GM12878 (cell line): ENCODE measurements around the gene EEPD1. TPM values are rescaled to one million over a fixed set of nuclear protein-coding genes. Genes with fewer than 3 reads are reported as not detected.
A peak's percentile ranks its signal among the peaks of the same experiment; 100 is the strongest.

ENCODE experiments used
- ATF7 ChIP-seq: fragments of 450-650 bp; IDR thresholded peaks from 2 replicates; pipeline ENCODE4 v1.6.1; 2016; ENCODE audit warnings: low read depth, mild to moderate bottlenecking
- BACH1 ChIP-seq: fragments of 450-650 bp; IDR thresholded peaks from 2 replicates; pipeline ENCODE4 v1.6.1; 2017; ENCODE audit warnings: mild to moderate bottlenecking, borderline replicate concordance
- BCL11A ChIP-seq: IDR thresholded peaks from 2 replicates; pipeline ENCODE4 v1.6.1; 2011; ENCODE audit warnings: low read depth, low read length
- CBX3 ChIP-seq: fragments of 200-600 bp; sonication (generic); IDR thresholded peaks from 2 replicates; pipeline ENCODE4 v1.6.1; 2016; ENCODE audit warnings: low read depth, borderline replicate concordance
- DPF2 ChIP-seq: fragments of 450-650 bp; IDR thresholded peaks from 2 replicates; pipeline ENCODE4 v1.6.1; 2017; ENCODE audit warnings: mild to moderate bottlenecking
- EED ChIP-seq: sonication (generic); IDR thresholded peaks from 2 replicates; pipeline ENCODE4 v1.6.1; 2016; ENCODE audit warnings: antibody characterized with exemption, low read depth
- EP300 ChIP-seq, 2 experiments: fragments of 150-350 bp in 1 of 2; IDR thresholded peaks; 2 replicates each; pipeline ENCODE4 v1.6.1; 2011 to 2012; ENCODE audit warnings: low read depth in 2 of 2, low read length in 2 of 2, borderline replicate concordance in 1 of 2, improper control_type of control experiment in 1 of 2, inconsistent platforms in 1 of 2; ENCODE audit not compliant: control insufficient read depth in 1 of 2
- ETV6 ChIP-seq, 2 experiments: fragments of 450-650 bp in 1 of 2; IDR thresholded peaks in 1 of 2; conservative IDR thresholded peaks in 1 of 2; 2 replicates each; pipeline ENCODE4 v1.6.1; 2014; ENCODE audit warnings: antibody characterized with exemption in 1 of 2, borderline replicate concordance in 1 of 2, low read depth in 1 of 2, mild to moderate bottlenecking in 1 of 2, moderate library complexity in 1 of 2
- GATAD2B ChIP-seq: fragments of 450-650 bp; conservative IDR thresholded peaks from 2 replicates; pipeline ENCODE4 v1.6.1; 2017; ENCODE audit warnings: low read depth, mild to moderate bottlenecking, moderate library complexity
- IRF4 ChIP-seq: IDR thresholded peaks from 2 replicates; pipeline ENCODE4 v1.6.1; 2011; ENCODE audit warnings: low read depth, low read length
- IRF5 ChIP-seq: fragments of 450-650 bp; IDR thresholded peaks from 2 replicates; pipeline ENCODE4 v1.6.1; 2017; ENCODE audit warnings: borderline replicate concordance
- JUNB ChIP-seq: IDR thresholded peaks from 2 replicates; pipeline ENCODE4 v1.6.1; 2016; ENCODE audit warnings: antibody characterized with exemption, mild to moderate bottlenecking
- MEF2B ChIP-seq: fragments of 450-650 bp; IDR thresholded peaks from 2 replicates; pipeline ENCODE4 v1.6.1; 2018; ENCODE audit warnings: mild to moderate bottlenecking, moderate library complexity; ENCODE audit not compliant: partially characterized antibody, poor library complexity, severe bottlenecking
- MLLT1 ChIP-seq: fragments of 450-650 bp; IDR thresholded peaks from 2 replicates; pipeline ENCODE4 v1.6.1; 2016; ENCODE audit warnings: mild to moderate bottlenecking
- NR2F1 ChIP-seq: fragments of 450-650 bp; conservative IDR thresholded peaks from 2 replicates; pipeline ENCODE4 v1.6.1; 2017; ENCODE audit warnings: mild to moderate bottlenecking
- RAD21 ChIP-seq: IDR thresholded peaks from 2 replicates; pipeline ENCODE4 v1.6.1; 2011; ENCODE audit warnings: mild to moderate bottlenecking, low read depth, low read length, moderate library complexity; ENCODE audit not compliant: insufficient read depth
- RUNX3 ChIP-seq: IDR thresholded peaks from 2 replicates; pipeline ENCODE4 v1.6.1; 2012; ENCODE audit warnings: low read length, inconsistent platforms
- TARDBP ChIP-seq: IDR thresholded peaks from 2 replicates; pipeline ENCODE4 v1.6.1; 2016; ENCODE audit warnings: borderline replicate concordance
- YBX1 ChIP-seq: fragments of 450-650 bp; IDR thresholded peaks from 2 replicates; pipeline ENCODE4 v1.6.1; 2016; ENCODE audit warnings: antibody characterized with exemption
- ZNF24 ChIP-seq: fragments of 450-650 bp; IDR thresholded peaks from 2 replicates; pipeline ENCODE4 v1.6.1; 2017; ENCODE audit warnings: antibody characterized with exemption, mild to moderate bottlenecking
- ZNF384 ChIP-seq: IDR thresholded peaks from 2 replicates; pipeline ENCODE4 v1.6.1; 2012; ENCODE audit warnings: low read depth, mild to moderate bottlenecking, low read length, improper control_type of control experiment, borderline replicate concordance
- polyA plus RNA-seq, 11 experiments: library from polyadenylated mRNA; depleted of rRNA in 4 of 11; unstranded in 6 of 11; stranded (reverse) in 5 of 11; fragments of >200 nt; fragmentation: Nextera tagmentation in 4 of 11; fragmentation: Illumina TruSeq in 1 of 11; extraction: Ambion mirVana in 4 of 11; extraction: Trizol in 1 of 11; gene quantifications; 1 replicate in 1 of 11; 2 replicates in 10 of 11; pipeline versions ENCODE4 v1.2.1 to v1.2.3, GENCODE V29; 2011 to 2016; ENCODE audit warnings: inconsistent platforms in 2 of 11, missing spikeins in 2 of 11, low read depth in 1 of 11
- total RNA-seq, 4 experiments: library from RNA; depleted of rRNA in 3 of 4; stranded (reverse); fragments of >200 nt in 3 of 4; fragmentation: Illumina TruSeq in 1 of 4; extraction: Trizol in 1 of 4; gene quantifications; 2 replicates each; pipeline versions ENCODE4 v1.2.1 to v1.2.3, GENCODE V29; 2013 to 2021
- TF ChIP-seq, protein P1 (sequence below): fragments of 450-650 bp; formaldehyde crosslinking; IDR thresholded peaks from 2 replicates; pipeline ENCODE4 v1.4.0; 2020; ENCODE audit warnings: mild to moderate bottlenecking, moderate library complexity
- TF ChIP-seq, protein P2 (sequence below): IDR thresholded peaks from 2 replicates; pipeline ENCODE4 v1.6.1; 2012; ENCODE audit warnings: low read length, inconsistent platforms

The EEPD1 gene
- total and polyA plus RNA-seq, 10 of the 15 experiments (the other 5 are each of a cell fraction or from before 2014, with no cell fraction given): 0.24 to 2.8 (median 0.86) TPM; not detected in 1

DNA sequence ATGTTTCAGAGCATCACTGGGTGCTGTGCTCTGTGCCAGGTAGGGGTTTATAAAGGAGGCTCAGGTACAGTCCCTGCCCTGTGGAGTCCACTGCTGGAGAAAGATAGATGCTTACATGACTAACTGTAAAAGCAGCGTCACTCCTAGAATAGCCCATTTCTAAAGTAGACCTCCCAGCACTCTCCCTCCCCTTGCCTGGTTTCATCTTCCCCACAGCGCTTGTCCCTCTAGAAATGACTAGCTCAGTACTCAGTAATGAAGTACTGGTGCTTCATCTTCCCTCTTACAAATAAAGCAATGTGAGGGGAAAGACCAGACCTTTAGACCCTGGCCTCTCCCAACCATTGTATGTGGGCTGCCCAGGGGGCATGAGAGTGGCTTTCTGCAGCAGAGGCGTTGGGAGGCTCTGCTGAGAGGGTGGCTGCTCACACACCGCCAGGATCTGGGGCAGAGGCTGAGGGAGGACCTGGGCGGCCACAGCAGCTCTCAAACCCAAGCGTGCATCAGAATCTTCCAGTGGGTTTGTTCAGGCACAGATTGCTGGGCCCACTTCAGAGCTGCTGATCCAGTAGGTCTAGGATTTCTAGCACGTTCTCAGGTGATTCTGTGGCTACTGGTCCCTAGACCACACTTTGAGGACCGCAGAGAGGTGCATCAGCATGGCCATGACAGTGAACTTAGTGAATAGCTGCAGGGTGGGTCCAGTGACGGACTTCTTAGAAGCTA is 126.3 kb downstream of the EEPD1 start (continued):
- TF ChIP-seq, protein P1, sequence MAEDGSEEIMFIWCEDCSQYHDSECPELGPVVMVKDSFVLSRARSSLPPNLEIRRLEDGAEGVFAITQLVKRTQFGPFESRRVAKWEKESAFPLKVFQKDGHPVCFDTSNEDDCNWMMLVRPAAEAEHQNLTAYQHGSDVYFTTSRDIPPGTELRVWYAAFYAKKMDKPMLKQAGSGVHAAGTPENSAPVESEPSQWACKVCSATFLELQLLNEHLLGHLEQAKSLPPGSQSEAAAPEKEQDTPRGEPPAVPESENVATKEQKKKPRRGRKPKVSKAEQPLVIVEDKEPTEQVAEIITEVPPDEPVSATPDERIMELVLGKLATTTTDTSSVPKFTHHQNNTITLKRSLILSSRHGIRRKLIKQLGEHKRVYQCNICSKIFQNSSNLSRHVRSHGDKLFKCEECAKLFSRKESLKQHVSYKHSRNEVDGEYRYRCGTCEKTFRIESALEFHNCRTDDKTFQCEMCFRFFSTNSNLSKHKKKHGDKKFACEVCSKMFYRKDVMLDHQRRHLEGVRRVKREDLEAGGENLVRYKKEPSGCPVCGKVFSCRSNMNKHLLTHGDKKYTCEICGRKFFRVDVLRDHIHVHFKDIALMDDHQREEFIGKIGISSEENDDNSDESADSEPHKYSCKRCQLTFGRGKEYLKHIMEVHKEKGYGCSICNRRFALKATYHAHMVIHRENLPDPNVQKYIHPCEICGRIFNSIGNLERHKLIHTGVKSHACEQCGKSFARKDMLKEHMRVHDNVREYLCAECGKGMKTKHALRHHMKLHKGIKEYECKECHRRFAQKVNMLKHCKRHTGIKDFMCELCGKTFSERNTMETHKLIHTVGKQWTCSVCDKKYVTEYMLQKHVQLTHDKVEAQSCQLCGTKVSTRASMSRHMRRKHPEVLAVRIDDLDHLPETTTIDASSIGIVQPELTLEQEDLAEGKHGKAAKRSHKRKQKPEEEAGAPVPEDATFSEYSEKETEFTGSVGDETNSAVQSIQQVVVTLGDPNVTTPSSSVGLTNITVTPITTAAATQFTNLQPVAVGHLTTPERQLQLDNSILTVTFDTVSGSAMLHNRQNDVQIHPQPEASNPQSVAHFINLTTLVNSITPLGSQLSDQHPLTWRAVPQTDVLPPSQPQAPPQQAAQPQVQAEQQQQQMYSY (CRISPR knock-in tag): no peak
- no peak for TF ChIP-seq TARDBP
- peak; percentile 64 for TF ChIP-seq JUNB
- TF ChIP-seq IRF4: peak; percentile 50; the same call in 1 of the 2 replicates
- peak; percentile 44; the same call in 1 of the 2 replicates for TF ChIP-seq ATF7
- TF ChIP-seq MLLT1: no peak
- TF ChIP-seq ZNF24: peak; percentile 57; the same call in 1 of the 2 replicates
- peak in 1 of 2 experiments; percentile 54; a peak in 1 of 4 replicates for TF ChIP-seq EP300 (IDR thresholded peaks at IDR 0.05; ENCODE audit: borderline replicate concordance in 1 of 2, control insufficient read depth in 1 of 2, low read depth in 2 of 2, low read length in 2 of 2)
- TF ChIP-seq BCL11A: 0 out of 2 replicates have a peak, but pooled peaks have one; percentile 56
- TF ChIP-seq, protein P2, sequence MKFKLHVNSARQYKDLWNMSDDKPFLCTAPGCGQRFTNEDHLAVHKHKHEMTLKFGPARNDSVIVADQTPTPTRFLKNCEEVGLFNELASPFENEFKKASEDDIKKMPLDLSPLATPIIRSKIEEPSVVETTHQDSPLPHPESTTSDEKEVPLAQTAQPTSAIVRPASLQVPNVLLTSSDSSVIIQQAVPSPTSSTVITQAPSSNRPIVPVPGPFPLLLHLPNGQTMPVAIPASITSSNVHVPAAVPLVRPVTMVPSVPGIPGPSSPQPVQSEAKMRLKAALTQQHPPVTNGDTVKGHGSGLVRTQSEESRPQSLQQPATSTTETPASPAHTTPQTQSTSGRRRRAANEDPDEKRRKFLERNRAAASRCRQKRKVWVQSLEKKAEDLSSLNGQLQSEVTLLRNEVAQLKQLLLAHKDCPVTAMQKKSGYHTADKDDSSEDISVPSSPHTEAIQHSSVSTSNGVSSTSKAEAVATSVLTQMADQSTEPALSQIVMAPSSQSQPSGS: no peak
- TF ChIP-seq RAD21: no peak
- no peak for TF ChIP-seq ZNF384
- no peak for TF ChIP-seq CBX3
- no peak for TF ChIP-seq MEF2B
- TF ChIP-seq DPF2: 0 out of 2 replicates have a peak, but pooled peaks have one; percentile 32
- no peak for TF ChIP-seq IRF5
- no peak for TF ChIP-seq ETV6 (conservative IDR thresholded peaks at IDR 0.05 in 1 of 2, IDR thresholded peaks at IDR 0.05 in 1 of 2; ENCODE audit: borderline replicate concordance in 1 of 2, low read depth in 1 of 2)
- peak; percentile 37; the same call in 1 of the 2 replicates for TF ChIP-seq GATAD2B
- TF ChIP-seq EED: 0 out of 2 replicates have a peak, but pooled peaks have one; percentile 15
- TF ChIP-seq YBX1: no peak
- TF ChIP-seq RUNX3: peak; percentile 16; the same call in 1 of the 2 replicates
- no peak; the same call in 1 of the 2 replicates for TF ChIP-seq BACH1
- peak; percentile 51; the same call in 1 of the 2 replicates for TF ChIP-seq NR2F1
